Measurements from ENCODE around the gene LYST.

Gene LYST

DNA sequence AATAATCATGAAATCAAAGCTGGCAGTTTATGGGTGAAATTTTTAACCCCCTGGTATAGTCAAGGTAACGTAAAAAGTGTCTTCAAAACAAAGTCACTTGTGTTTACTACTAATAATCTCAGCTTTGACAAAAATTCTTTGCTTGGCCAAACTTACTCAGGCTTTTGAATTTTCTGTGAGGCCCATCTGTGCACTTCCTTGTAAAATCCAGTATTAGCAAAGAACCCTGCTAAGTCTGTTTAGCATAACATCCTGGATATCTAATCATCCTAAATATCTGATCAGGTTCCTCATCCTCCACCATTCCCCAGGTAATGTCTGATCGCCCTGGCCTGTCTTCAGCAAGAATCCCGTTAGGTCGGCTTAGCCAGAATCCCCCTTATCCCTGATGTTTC, 3.0 kb downstream of the LYST start:
- CTCF ChIA-PET: interaction anchor here (4.9 kb wide), 1 partner anchor 108 kb away, joined by 35 read pairs; no protein-coding TSS in a partner anchor
- no peak for TF ChIP-seq CTCF (conservative IDR thresholded peaks at IDR 0.05; ENCODE audit: low read depth)

GRCh38 chr1:235861857-235862256, 4.8 kb downstream of the LYST start:
- no peak overlapping the region for H3K27ac ChIP-seq
- ChIA-PET POLR2A (ENCODE audit: low non-redundant PET) (no interaction called here), CTCF (interaction anchor here (1.0 kb wide), 1 partner anchor 110 kb away, joined by 4 read pairs; no protein-coding TSS in a partner anchor)
- DNase-seq (ENCODE audit: low spot score): no peak
- no peak for TF ChIP-seq CTCF (conservative IDR thresholded peaks at IDR 0.05; ENCODE audit: low read depth)

More for the DNA sequence above, 3.0 kb downstream of the LYST start:
- H3K27ac ChIP-seq: no peak overlapping the region
- DNase-seq (ENCODE audit: low spot score): no peak
- POLR2A ChIA-PET (ENCODE audit: low non-redundant PET): no interaction called here

DNA sequence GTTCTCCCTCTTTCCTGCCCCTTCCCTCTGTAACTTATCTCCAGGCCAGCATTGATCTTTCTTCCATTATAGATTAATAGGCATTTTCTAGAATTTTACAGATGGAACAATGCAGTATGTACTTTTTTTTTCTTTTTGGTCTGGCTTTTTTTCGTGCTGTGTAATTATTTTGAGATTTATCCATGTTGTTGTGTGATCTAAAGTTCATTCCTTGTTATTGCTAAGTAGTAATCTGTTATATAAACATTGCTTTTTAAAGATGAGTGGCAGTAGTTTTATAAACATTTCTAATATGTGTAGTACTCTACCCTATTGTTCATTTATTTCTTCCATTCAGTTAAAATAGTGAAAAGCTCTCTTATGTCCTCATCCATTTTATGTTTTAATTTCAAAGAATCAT, 5.9 kb downstream of the LYST start:
- ChIA-PET POLR2A (ENCODE audit: low non-redundant PET) (no interaction called here), CTCF (interaction anchor here (1.0 kb wide), 1 partner anchor 111 kb away, joined by 4 read pairs; no protein-coding TSS in a partner anchor)
- no peak overlapping the region for H3K27ac ChIP-seq
- no peak for DNase-seq (ENCODE audit: low spot score)
- TF ChIP-seq CTCF (conservative IDR thresholded peaks at IDR 0.05; ENCODE audit: low read depth): no peak

DNA sequence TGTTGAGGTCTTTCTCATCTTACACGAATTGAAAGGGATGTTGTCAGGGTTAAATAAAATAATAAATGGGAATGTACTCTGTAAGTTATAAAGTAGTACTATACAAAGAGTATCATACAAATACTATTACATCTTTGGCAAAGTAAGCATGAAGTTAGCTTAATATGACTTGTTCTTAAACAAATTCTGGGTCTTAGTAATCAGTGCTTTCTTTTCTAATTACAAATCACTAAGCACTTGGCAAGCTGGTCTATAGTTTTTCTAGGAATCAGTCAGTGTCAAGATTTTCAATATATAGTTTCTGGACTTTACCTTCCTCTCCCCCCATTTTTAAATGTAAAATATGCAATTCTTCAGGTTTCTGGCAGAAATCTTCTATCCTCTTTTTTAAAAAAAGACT, 6.9 kb downstream of the LYST start:
- POLR2A ChIA-PET (ENCODE audit: low non-redundant PET): no interaction called here
- no peak for TF ChIP-seq CTCF (conservative IDR thresholded peaks at IDR 0.05; ENCODE audit: low read depth)
- H3K27ac ChIP-seq: no peak overlapping the region
- no peak for DNase-seq (ENCODE audit: low spot score)
- CTCF ChIA-PET: no interaction called here

GRCh38 chr1:235858766-235859165, 7.9 kb downstream of the LYST start:
- ChIA-PET CTCF (no interaction called here), POLR2A (ENCODE audit: low non-redundant PET) (no interaction called here)
- TF ChIP-seq CTCF (conservative IDR thresholded peaks at IDR 0.05; ENCODE audit: low read depth): no peak
- H3K27ac ChIP-seq: no peak overlapping the region
- no peak for DNase-seq (ENCODE audit: low spot score)

GRCh38 chr1:235857756-235858155, 8.9 kb downstream of the LYST start:
- no peak overlapping the region for H3K27ac ChIP-seq
- CTCF ChIA-PET: interaction anchor here (0.7 to 2.1 kb wide), 2 partner anchors 8 to 114 kb away, joined by 4 to 6 read pairs; no protein-coding TSS in a partner anchor
- DNase-seq (ENCODE audit: low spot score): no peak
- TF ChIP-seq CTCF (conservative IDR thresholded peaks at IDR 0.05; ENCODE audit: low read depth): no peak
- POLR2A ChIA-PET (ENCODE audit: low non-redundant PET): interaction anchor here (0.6 kb wide), 1 partner anchor 9 kb away, joined by 3 read pairs; the partner anchor contains the start of gene LYST
